ENCODE measurements around the gene CAPN5.
A peak's percentile ranks its signal among the peaks of the same experiment; 100 is the strongest.
"Not testable (repeated sequence)": the region's sequence is repeated elsewhere in the genome, so short reads cannot be mapped to it uniquely, and the experiment has no call there.

The CAPN5 gene

DNA sequence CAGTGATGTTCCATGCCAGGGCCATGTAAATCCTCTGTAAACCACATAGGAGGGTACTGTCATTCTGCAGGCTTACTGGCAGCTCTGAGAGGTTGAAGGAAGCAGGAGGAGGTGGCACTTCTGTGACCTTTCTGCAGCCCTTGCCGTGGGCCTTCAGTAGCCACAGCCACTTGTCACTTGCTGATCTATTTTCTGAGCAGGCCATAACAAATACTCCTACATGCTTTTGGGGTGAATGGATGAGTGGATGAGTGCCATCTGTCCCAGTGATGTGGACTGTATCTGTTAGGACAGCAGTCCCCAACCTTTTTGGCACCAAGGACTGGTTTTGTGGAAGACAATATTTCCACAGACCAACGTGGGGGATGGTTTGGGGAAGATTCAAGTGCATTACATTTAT is 22.4 kb upstream of the CAPN5 start:
- FAIRE-seq = no peak

DNA sequence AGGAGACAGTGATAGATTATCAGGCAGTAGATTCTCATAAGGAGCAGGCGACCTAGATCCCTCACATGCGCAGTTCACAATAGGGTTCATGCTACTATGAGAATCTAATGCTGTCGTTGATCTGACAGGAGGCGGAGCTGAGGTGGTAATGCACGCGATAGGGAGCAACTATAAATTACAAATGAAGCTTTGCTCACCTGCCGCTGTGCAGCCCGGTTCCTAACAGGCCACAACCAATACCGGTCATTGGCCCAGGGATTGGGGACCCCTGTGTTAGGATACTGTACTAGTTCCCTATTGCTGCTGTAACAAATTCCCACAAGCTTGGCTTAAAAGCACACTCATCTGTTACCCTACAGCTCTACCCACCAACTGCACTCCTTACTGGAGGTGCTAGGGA is 21.9 kb upstream of the CAPN5 start:
- no peak for FAIRE-seq

DNA sequence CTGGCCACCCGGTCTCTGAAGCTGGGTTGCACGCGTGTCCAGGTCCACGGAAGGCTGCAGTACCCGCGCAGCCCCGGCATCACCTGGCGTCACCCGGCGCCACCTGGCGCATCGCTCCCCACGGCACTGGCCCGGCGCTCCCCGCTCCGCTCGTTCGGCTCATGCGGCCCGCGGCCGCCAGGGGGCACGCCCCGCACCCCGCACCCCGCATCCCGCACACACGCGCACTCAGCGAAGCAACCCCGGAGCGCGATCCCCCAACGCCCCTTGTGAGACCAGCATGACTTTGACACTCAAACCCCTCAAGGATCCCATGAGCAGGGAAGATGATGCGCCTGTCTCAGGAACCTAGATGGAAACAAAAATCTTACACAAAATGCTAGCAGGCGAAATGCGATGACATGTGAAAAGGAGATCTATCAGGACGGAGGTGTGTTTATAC is 20.7 kb upstream of the CAPN5 start:
- no peak for FAIRE-seq

DNA sequence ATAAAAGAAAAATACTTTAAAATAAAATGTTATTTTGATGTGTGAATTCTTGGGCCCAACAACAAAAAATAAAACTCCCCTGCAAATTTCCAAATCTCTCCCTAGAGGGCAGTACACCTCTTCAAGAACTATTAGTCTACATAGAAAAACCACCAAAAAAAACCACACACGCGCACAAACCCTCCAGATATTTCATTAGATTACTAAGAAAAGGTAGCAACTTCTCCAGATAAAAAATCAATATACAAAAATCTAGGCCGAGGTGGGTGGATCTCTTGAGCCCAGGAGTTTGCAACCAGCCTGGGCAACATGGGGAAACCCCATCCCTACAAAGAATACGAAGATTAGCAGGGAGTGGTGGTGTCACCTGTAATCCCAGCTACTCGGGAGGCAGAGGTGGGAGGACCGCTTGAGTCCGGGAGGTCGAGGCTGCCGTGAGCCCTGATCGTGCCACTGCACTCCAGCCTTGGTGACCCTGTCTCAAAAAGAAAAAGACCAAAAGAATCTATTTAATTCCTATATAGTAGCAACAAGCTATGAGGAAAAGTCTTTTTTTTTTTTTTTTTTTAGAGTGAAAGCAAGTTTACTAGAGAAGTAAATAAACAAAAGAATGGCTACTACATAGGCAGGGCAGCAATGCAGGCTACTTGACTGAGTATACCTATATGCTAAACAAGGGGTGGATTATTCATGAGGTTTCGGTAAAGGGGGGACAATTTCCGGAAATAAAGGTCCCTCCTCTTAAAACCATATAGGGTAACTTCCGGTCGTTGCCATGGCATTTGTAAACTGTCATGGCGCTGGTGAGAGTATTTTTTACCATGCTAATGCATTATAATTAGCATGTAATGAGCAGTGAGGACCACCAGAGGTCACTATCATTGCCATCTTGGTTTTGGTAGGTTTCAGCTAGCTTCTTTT is 19.5 kb upstream of the CAPN5 start:
- FAIRE-seq = peak; percentile 96

DNA sequence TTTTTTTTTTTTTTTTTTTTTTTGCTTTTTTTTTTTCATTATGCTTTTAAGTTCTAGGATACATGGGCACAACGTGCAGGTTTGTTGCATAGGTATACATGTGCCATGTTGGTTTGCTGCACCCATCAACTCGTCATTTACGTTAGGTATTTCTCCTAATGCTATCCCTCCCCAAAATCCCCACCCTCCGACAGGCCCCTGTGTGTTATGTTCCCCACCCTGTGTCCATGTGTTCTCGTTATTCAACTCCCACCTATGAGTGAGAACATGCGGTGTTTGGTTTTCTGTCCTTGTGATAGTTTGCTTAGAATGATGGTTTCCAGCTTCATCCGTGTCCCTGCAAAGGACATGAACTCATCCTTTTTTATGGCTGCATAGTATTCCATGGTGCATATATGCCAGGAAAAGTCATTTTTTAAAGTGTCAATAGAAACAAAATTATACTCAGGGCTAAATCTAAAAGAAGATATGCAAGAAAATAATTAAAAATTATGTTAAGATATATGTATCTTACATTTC is 18.8 kb upstream of the CAPN5 start:
- not testable (repeated sequence) for FAIRE-seq

DNA sequence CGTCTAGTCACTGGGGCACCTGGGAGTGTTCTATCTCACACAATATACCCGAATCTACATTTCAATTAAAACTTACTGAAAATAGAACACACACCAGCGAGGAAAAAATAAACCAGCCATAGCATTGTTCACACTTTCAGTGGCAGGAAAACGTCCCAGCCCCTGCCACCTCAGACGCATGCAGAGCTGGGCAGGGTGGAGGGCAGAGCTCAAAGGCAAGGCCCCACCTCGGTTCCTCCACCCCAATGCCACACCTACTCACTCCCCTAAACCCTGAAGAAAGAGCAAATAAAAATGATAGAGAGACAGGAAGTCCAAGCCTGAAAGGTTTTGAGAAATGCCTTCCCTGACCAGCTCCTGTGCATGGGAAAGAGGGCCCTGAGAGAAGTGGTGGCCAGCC is 17.7 kb upstream of the CAPN5 start:
- FAIRE-seq = no peak

DNA sequence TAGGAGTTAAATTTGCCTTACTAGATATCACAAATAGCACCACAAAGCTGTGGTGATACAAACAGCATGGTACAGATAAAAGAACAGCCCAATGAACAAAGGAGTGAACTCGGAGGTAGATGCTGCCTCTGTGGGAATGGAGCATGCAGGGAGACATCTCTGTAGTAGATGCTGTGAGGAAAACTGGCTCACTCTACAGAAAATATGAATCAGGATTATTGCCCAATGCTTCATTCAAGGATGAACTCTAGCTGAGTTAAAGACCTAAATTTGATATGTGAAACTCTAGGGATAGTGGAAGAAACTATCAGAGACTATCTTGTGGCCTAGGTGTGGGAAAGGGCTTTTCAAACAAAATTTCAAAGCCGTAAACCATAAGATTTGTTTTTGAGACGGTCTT is 15.3 kb upstream of the CAPN5 start:
- FAIRE-seq = no peak

DNA sequence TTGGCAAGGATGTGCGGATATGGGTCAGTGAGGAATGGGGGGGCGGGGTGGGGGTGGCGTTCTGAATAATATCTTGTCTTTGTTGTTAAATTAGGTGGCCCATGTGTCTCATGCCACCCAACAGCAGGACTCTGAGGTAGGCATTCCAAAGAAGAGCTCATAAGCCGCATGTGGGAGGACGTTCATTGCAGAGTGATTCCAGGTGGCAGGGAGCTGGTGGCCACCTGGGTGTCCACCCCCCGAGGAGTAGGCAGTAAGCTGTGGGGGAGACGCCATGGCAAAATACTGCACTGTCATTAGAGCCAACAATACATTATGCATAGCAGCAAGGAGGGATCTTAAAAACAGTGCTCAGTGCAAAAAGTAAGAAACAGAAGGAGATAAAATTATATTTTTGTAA is 14.3 kb upstream of the CAPN5 start:
- FAIRE-seq = no peak

DNA sequence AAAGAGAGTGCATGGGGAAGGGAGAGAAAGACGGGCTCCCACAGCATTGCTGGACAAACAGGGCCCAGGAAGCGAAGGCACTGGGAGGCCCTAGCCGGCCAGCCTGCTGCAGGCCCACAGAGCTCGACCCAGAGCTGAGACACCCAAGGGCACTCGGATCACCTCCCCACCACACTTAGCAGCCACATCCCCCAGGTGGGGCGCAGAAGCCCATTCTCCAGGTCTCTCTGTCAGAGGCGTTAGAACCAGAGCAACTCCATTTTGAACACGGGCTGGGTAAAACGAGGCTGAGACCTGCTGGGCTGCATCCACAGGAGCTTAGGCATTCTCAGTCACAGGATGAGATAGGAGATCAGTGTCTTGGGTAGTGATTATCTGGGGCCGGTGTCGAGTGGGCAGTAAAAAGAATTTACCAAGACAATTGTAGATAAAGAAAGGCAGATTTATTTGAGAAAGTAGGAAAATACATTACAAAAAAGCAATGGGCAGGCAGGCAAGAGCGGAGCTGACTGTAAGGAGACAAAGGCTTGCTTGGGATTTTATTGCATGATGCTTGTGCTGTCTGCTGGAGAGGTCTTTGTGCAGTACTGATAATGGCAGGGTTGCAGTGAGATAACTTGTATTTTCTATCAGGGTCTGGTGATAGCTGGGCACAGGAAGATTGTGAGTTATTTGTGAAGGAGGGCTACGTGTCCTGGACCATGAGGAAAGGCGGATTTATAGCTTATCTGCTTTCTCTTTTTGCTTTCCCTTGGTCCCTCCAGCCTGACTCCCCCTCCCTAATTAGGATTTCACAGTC is 13.4 kb upstream of the CAPN5 start:
- FAIRE-seq = no peak

DNA sequence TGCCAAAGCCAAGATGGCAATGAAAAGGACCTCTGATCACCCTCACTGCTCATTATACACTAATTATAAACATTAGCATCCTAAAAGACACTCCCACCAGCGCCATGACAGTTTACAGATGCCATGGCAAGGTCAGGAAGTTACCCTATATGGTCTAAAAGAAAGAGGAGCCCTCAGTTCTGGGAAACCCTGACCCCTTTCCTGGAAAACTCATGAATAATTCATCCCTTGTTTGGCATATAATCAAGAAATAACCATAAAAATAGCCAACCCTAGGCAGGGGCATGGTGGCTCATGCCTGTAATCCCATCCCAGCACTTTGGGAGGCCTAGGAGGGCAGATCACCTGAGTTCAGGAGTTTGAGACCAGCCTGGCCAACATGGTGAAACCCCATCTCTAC is 12.7 kb upstream of the CAPN5 start:
- no peak for FAIRE-seq

DNA sequence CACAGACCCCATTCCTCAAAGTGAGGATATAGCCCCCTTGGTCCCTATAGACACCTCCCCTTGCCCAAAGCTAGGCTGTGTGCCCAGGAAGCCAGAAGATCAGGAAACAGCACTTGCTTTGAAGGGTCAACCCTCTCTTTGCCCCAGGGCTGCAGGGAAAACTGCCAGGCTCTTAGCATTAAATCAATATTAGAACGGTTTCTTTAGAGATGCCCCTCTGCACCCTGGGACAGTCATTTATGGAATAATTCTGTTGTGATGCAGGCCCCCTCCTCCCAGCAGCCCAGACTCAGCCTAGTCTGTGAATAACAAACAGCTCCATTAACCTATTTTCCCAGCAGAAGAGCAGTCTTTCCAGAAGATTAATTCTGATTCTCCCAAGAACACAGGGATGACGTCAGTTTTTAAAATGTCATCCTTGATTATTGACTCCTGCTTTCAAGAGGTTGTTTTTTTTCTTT is 11.6 kb upstream of the CAPN5 start:
- FAIRE-seq = no peak

DNA sequence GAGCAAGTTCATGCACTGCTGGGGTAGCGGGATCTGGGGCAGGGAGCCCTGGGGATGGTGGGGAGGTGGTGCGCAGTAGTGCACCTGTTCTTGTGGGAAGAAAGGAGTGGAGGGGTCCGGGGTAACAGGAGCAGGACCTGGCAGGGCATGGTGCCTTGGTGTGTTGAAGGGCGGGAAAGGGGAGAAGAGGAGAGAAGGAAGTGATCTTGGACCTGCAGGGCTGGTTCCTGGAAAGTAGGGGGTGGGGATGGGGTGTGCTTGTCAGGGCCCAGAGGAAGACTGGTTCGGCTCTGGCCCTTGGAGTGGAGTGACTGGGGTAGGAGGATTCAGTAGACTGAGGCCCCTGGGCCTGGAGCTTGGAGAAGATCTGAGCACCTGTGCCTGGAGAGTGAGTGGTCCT is 10.9 kb upstream of the CAPN5 start:
- no peak for FAIRE-seq

DNA sequence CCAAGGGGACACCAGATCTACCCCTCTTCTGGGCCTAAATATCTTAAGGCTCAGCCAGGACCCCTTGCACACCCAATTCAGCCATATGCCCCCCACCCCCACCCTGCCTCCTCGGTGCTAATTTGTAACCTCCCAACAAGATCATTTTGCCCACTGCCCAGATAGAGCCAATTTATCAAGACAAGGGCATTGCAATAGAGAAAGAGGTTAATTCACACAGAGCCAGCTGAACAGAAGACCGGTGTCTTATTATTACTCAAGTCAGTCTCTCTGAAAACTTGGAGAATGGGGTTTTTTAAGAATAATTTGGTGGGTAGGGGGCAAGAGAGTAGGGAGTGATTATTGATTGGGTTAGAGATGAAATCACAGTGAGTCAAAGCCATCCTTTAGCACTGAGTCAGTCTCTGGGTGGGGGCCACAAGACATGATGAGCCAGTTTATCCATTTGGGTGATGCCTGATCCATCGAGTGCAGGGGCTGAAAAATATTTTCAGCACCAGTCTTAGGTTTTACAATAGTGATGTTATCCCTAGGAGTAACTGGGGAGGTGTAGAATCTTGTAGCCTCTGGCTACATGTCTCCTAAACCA is 9.9 kb upstream of the CAPN5 start:
- FAIRE-seq = no peak

DNA sequence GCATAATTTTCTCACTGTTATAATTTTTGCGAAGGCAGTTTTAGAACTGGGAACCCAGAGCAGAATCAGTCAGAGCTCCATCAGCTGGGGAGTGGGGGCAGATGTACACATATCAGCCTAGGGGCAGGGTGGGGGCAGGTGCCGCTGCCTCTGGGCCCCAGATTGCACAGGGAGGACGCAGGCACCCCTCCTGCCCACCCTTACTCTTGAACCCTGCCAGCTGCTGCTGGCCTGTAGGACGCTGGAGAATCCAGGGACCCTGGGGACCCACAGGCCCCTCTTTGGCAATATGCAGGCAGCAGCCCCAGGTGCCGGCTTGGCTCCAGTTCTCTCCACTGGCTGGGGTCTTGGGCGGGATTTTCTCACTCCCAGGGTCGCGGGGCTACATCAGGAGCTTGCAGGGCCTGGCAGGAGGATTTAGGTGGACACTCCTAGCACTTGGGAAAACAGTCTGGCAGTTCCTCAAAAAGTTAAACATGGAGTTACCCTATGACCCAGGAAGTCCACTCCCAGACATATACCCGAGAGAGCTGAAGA is 8.8 kb upstream of the CAPN5 start:
- FAIRE-seq = no peak

DNA sequence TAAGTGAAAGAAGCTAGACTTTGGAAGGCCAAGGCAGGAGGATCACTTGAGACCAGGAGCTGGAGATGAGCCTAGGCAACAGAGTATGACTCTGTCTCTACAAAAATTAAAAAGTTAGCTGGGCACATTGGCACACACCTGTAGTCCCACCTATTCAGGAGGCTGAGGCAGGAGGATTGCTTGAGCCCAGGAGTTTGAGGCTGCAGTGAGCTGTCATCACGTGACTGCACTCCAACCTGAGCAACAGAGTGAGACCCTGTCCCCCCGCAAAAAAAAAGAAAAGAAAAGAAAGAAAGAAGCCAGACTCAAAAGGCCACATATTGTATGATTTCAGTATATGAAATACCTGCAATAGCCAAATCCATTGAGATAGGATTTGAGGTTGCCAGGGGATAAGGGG is 7.9 kb upstream of the CAPN5 start:
- FAIRE-seq = no peak

DNA sequence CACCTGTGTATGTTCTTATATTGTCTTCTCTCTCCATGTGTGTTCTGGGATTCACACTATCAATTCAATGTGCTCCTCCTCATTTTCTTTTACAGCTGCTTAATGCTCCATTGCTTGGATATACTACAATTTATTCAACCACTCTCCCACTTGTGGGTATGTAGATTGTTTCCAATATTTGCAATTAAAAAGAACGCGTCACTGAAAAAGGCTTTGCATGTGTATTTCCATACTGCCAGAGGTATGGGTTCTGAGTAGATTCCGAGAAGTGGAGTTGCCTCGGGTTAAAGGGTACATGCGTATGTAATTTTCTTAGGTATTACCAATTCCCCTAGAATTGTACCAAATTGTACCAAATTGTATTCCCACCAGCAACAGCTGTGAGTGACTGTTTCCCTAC is 7.0 kb upstream of the CAPN5 start:
- FAIRE-seq = no peak

DNA sequence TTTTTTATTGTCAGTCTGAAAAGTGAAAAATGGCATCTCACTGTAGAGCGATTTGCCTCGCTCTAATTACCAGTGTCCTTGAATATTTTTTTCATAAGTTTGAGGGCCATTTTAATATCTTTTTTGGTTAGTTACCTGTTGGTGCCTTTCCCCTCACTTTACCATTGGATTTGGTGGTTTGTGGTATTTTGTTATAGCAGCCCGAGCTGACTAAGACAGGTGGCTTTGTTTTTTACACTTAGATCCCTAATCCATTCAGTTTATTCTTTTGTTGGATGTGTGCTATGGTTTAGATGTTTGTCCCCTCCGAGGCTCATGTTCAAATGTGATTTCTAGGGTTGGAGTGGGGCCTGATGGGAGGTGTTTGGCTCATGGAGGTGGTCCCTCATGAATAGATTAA is 6.5 kb upstream of the CAPN5 start:
- no peak for FAIRE-seq

DNA sequence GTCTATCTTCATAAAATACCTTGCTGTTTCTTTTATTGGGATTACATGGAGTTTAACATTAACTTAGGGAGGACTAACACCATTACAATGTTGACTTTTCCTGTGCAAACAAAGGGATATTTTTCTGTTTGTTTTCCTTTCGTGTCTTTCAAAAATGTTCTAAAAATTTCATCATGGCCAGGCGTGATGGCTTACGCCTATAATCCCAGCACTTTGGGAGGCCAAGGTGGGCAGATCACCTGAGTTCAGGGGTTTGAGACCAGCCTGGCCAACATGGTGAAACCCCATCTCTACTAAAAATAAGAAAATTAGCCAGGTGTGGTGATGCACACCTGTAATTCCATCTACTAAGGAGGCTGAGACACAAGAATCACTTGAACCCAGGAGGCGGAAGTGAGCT is 5.5 kb upstream of the CAPN5 start:
- FAIRE-seq = not testable (repeated sequence)

DNA sequence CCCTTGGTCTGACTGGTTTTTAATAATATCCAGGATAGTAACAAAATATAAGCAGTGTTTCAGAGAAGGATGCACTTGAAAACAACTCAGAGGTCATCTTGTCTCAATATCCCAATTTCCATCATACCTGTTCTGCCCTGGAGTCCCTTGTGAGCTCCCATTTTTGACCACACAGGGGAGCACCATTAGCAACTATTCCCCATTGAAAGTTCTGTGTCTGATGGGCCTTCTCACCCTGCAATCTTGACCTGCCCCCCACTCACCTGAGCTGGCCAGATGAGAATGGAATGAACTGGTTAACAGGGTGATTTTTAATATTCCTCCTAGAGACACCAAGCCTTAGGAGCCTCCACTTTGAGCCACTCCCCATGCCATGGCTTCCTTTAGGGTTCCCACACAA is 3.8 kb upstream of the CAPN5 start:
- no peak for FAIRE-seq

DNA sequence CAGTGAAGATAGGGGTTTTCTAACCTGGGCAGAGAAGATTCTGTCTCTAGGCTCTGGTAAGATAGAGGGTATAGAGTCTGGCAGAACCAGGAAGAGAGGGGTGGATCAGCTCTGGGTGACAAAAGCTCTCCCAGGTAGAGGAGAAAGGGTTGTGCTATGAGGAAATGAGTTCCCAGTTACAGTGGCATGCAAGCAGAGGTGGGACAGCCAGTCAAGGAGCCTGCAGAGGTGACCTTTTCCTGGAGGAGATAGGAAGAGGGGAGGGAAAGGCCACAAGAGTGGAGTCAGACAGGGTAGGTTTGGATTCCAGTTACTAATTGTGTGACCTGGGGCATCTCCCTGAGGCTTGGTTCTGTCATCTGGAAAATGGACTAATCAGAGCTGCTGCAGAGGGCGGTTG is 3.4 kb upstream of the CAPN5 start:
- no peak for FAIRE-seq

DNA sequence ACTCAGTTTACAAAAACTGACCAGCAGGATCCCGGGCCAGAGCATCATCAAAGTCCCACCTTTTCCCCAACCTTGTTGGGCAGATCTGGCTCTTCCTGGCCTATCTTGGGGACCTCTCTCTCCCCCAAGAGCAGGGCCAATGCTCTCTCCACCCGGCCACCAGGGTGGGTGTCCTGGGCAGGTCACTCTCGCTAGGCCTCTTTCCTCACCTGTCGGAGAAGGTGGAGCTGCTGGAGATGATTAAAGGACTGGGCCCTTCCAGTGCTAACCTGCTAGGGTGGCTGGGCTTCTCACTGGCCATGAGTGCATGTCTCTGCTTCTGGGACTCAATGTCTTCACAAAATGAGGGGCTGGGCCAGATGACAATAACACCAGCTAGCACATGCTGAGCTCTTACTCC is 2.9 kb upstream of the CAPN5 start:
- no peak for FAIRE-seq

DNA sequence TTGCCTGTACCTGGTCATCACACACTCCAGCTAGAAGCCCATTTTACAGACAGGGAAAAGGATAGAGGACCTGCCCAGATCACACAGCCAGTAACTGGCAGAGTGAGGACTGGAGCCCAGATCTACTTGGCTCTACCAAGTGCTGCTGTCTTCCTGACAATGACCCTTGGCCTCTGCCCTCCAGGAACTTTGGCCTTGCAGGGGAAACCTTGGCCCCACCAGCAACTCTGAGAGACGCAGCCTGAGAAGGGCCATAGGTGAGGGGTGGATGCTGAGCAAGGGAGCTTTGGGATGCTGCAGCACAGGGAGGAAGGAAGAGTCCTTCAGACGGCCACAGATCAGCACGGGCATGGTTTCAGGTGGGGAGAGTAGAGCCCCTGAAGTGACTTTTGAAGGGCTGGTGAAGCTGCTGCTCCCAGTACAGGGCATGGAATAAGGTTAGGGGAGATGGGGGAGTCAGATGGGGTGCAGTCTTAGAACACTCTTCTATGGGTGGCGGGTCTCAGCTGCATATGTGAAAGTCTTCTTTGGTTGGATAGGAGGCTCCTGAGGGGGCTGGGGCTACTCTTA is 2.0 kb upstream of the CAPN5 start:
- FAIRE-seq = no peak

DNA sequence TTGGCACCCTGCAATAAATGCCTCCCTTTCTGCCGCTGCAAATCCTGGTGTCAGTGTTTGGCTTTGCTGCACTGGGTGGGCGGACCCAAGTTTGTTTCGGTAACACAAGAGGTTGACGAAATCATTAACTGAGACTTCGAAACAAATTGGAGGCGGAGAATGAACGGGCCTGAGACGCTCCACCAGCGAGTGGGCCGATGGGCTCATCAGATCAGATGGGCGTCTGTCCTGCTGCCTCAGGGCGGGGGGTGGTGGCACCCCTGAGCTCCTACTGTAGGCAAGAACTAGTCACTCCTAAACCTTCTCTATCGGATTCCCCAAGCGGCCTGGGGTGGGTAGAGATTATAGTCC is 918 bp upstream of the CAPN5 start:
- FAIRE-seq = no peak

Data from G401.6 (cell line).